H1 (cell line): Measurements from ENCODE around the gene TXNDC5. TPM values are rescaled to one million over a fixed set of nuclear protein-coding genes. Genes with fewer than 3 reads are reported as not detected.

Experiments
- CTCF ChIA-PET: fragments of 300-600 bp; sonication (Branson Sonifier 250); formaldehyde crosslinking; loops from one replicate; lab custom pipeline; 2021; ENCODE audit not compliant: partially characterized antibody; lab: Charles Lee
- POLR2A ChIA-PET: fragments of 300-600 bp; sonication (Branson Sonifier 250); formaldehyde crosslinking; loops from one replicate; lab custom pipeline; 2021; ENCODE audit warnings: inconsistent platforms; ENCODE audit not compliant: partially characterized antibody; lab: Charles Lee
- DNase-seq, 2 experiments: peaks; one replicate each; pipeline versions ENCODE4 v3.0.0 to v3.0.0-alpha.2; 2010 to 2022; ENCODE audit warnings: low spot score in 2 of 2, low read depth in 1 of 2, mixed read lengths in 1 of 2
- FAIRE-seq: peaks from 2 replicates; lab custom pipeline; 2011; peaks lifted over from hg19 to GRCh38; lab: Jason Lieb, UNC
- H2AFZ ChIP-seq: 2 replicates; pipeline ENCODE4 v1.8.1; 2012; ENCODE audit warnings: low read length, inconsistent platforms
- H2AK5ac ChIP-seq: 2 replicates; pipeline ENCODE4 v1.6.1; 2013; ENCODE audit warnings: low read depth, low read length
- H2BK120ac ChIP-seq: replicated peaks from 2 replicates; pipeline ENCODE3; 2013; ENCODE audit warnings: low read depth, low read length, inconsistent platforms
- H2BK12ac ChIP-seq: 2 replicates; pipeline ENCODE4 v1.6.1; 2013; ENCODE audit warnings: low read depth, low read length
- H2BK15ac ChIP-seq: 2 replicates; pipeline ENCODE4 v1.6.1; 2013; ENCODE audit warnings: low read length
- H2BK20ac ChIP-seq: 2 replicates; pipeline ENCODE4 v1.6.1; 2013; ENCODE audit warnings: low read length
- H2BK5ac ChIP-seq: 2 replicates; pipeline ENCODE4 v1.6.1; 2013; ENCODE audit warnings: low read depth, low read length
- H3K14ac ChIP-seq: 2 replicates; pipeline ENCODE4 v1.6.1; 2013; ENCODE audit warnings: inconsistent platforms; ENCODE audit not compliant: insufficient read length
- H3K18ac ChIP-seq: 2 replicates; pipeline ENCODE4 v1.6.1; 2013; ENCODE audit warnings: low read length; ENCODE audit errors: extremely low read depth
- H3K23ac ChIP-seq: 2 replicates; pipeline ENCODE4 v1.6.1; 2013; ENCODE audit warnings: inconsistent platforms; ENCODE audit not compliant: insufficient read length
- H3K23me2 ChIP-seq: 2 replicates; pipeline ENCODE4 v1.6.1; 2013; ENCODE audit warnings: low read depth, low read length
- H3K27ac ChIP-seq: 2 replicates; pipeline ENCODE4 v1.6.1; 2011; ENCODE audit warnings: low read depth, low read length, inconsistent platforms
- H3K27me3 ChIP-seq, 4 experiments: replicated peaks in 1 of 4; 1 replicate in 1 of 4; 2 replicates in 3 of 4; pipeline versions ENCODE4 v1.6.1 to v1.8.1; 2011 to 2013; ENCODE audit warnings: low read length in 3 of 4, mild to moderate bottlenecking in 3 of 4, inconsistent platforms in 2 of 4, mixed read lengths in 2 of 4, moderate library complexity in 1 of 4; ENCODE audit not compliant: control insufficient read depth in 3 of 4, insufficient read depth in 3 of 4; ENCODE audit errors: extremely low read depth in 1 of 4
- H3K36me3 ChIP-seq, 4 experiments: 2 replicates each; pipeline versions ENCODE4 v1.6.1 to v1.8.1; 2011 to 2013; ENCODE audit warnings: mild to moderate bottlenecking in 4 of 4, low read length in 3 of 4, moderate library complexity in 2 of 4, control low read depth in 1 of 4, inconsistent platforms in 1 of 4; ENCODE audit not compliant: insufficient read depth in 4 of 4, control insufficient read depth in 2 of 4
- H3K4ac ChIP-seq: replicated peaks from 2 replicates; pipeline ENCODE3; 2013; ENCODE audit warnings: low read length, low read depth, mixed read lengths, inconsistent platforms; ENCODE audit not compliant: insufficient read length
- H3K4me1 ChIP-seq, 4 experiments: replicated peaks in 1 of 4; 1 replicate in 1 of 4; 2 replicates in 3 of 4; pipeline versions ENCODE4 v1.6.1 to v1.8.1; 2011 to 2013; ENCODE audit warnings: low read length in 3 of 4, inconsistent platforms in 2 of 4, mixed read lengths in 1 of 4; ENCODE audit not compliant: insufficient read depth in 4 of 4, control insufficient read depth in 3 of 4
- H3K4me2 ChIP-seq, 2 experiments: 2 replicates each; pipeline versions ENCODE4 v1.6.1 to v1.8.1; 2011 to 2013; ENCODE audit warnings: low read depth in 2 of 2, low read length in 2 of 2, control low read depth in 1 of 2, inconsistent platforms in 1 of 2, mild to moderate bottlenecking in 1 of 2; ENCODE audit not compliant: insufficient read depth in 1 of 2
- H3K4me3 ChIP-seq, 4 experiments: fragments of 200-600, 300-600 bp in 1 of 4; sonication (generic), shearing (Covaris generic), sonication (Bioruptor Twin) in 1 of 4; 2 replicates each; pipeline versions ENCODE4 v1.5.1 to v1.8.1; 2011 to 2016; ENCODE audit warnings: low read length in 4 of 4, low read depth in 3 of 4, control low read depth in 2 of 4, inconsistent platforms in 2 of 4, mild to moderate bottlenecking in 2 of 4, mixed read lengths in 1 of 4, moderate library complexity in 1 of 4; ENCODE audit not compliant: insufficient read depth in 2 of 4; ENCODE audit errors: extremely low read depth in 1 of 4
- H3K56ac ChIP-seq: replicated peaks from 2 replicates; pipeline ENCODE3; 2013; ENCODE audit warnings: low read depth, mild to moderate bottlenecking, mixed read lengths, low read length, inconsistent platforms; ENCODE audit not compliant: insufficient read length
- H3K79me1 ChIP-seq: 2 replicates; pipeline ENCODE4 v1.6.1; 2013; ENCODE audit warnings: low read depth, low read length, control low read depth
- H3K79me2 ChIP-seq, 2 experiments: 2 replicates each; pipeline versions ENCODE4 v1.6.1 to v1.8.1; 2012 to 2013; ENCODE audit warnings: low read length in 2 of 2, mild to moderate bottlenecking in 2 of 2, inconsistent platforms in 1 of 2; ENCODE audit not compliant: insufficient read depth in 2 of 2, control insufficient read depth in 1 of 2
- H3K9ac ChIP-seq, 4 experiments: replicated peaks in 1 of 4; 1 replicate in 1 of 4; 2 replicates in 3 of 4; pipeline versions ENCODE4 v1.6.1 to v1.8.1; 2011 to 2013; ENCODE audit warnings: low read depth in 3 of 4, low read length in 3 of 4, control low read depth in 2 of 4, mild to moderate bottlenecking in 2 of 4, moderate library complexity in 2 of 4, inconsistent platforms in 1 of 4; ENCODE audit errors: extremely low read depth in 1 of 4
- H3K9me3 ChIP-seq, 2 experiments: 2 replicates each; pipeline versions ENCODE4 v1.6.1 to v1.8.1; 2012 to 2013; ENCODE audit warnings: mild to moderate bottlenecking in 2 of 2, moderate library complexity in 2 of 2, control low read depth in 1 of 2, inconsistent platforms in 1 of 2, low read depth in 1 of 2, low read length in 1 of 2, mixed read lengths in 1 of 2; ENCODE audit not compliant: insufficient read depth in 2 of 2
- H4K20me1 ChIP-seq, 2 experiments: replicated peaks in 1 of 2; 2 replicates each; pipeline versions ENCODE3 to v1.8.1; 2011 to 2013; ENCODE audit warnings: inconsistent platforms in 2 of 2, low read length in 2 of 2, mild to moderate bottlenecking in 1 of 2; ENCODE audit not compliant: insufficient read depth in 2 of 2, control insufficient read depth in 1 of 2
- H4K5ac ChIP-seq: 2 replicates; pipeline ENCODE4 v1.6.1; 2013; ENCODE audit warnings: low read length, low read depth, mixed read lengths, inconsistent platforms; ENCODE audit not compliant: insufficient read length
- H4K8ac ChIP-seq: 2 replicates; pipeline ENCODE4 v1.8.0; 2013; ENCODE audit warnings: mild to moderate bottlenecking, moderate library complexity, low read length, inconsistent platforms; ENCODE audit not compliant: insufficient read depth; ENCODE audit errors: extremely low read depth
- H4K91ac ChIP-seq: replicated peaks from 2 replicates; pipeline ENCODE3; 2013; ENCODE audit warnings: low read length, mixed read lengths, inconsistent platforms; ENCODE audit not compliant: insufficient read length
- CBX5 ChIP-seq: fragments of 300-800, 300-1000 bp; sonication (generic); IDR thresholded peaks from 2 replicates; pipeline ENCODE4 v1.7.1; 2016; ENCODE audit warnings: antibody characterized with exemption, low read length, low read depth
- CREB1 ChIP-seq: IDR thresholded peaks from 2 replicates; pipeline ENCODE4 v1.6.1; 2012; ENCODE audit warnings: inconsistent platforms
- E2F6 ChIP-seq: IDR thresholded peaks from 2 replicates; pipeline ENCODE4 v1.6.1; 2012; ENCODE audit warnings: inconsistent platforms
- JUND ChIP-seq: IDR thresholded peaks from 2 replicates; pipeline ENCODE4 v1.6.1; 2011; ENCODE audit warnings: mild to moderate bottlenecking, improper control_type of control experiment, low read length
- RNF2 ChIP-seq: fragments of 200-900, 300-1000 bp; sonication (generic); IDR thresholded peaks from 2 replicates; pipeline ENCODE4 v1.7.1; 2016; ENCODE audit warnings: borderline replicate concordance, low read depth, mild to moderate bottlenecking, antibody characterized with exemption, low read length; ENCODE audit not compliant: poor library complexity, severe bottlenecking; ENCODE audit errors: missing control alignments
- TEAD4 ChIP-seq: IDR thresholded peaks from 2 replicates; pipeline ENCODE4 v1.6.1; 2012; ENCODE audit warnings: low read depth, low read length, inconsistent platforms, mixed read lengths
- WGBS, 2 experiments: shearing (Covaris generic) in 1 of 2; methylation state at CpG; one replicate each; pipeline versions ENCODE4 v1.1.6 to v1.1.7; 2013 to 2015; ENCODE audit warnings: low lambda C conversion rate in 2 of 2, mixed read lengths in 2 of 2, inconsistent platforms in 1 of 2, low coverage in 1 of 2, missing lambda C conversion rate in 1 of 2; ENCODE audit not compliant: insufficient replicate concordance in 2 of 2, insufficient coverage in 1 of 2, insufficient read length in 1 of 2; ENCODE audit errors: extremely low coverage in 1 of 2, missing lambda C conversion rate in 1 of 2; 5-methylcytosine and 5-hydroxymethylcytosine counted together
- polyA plus RNA-seq, 7 experiments: library from polyadenylated mRNA; depleted of rRNA in 3 of 7; stranded (reverse) in 5 of 7; unstranded in 2 of 7; fragments of >200 nt in 5 of 7; fragments of 200-250 nt in 2 of 7; gene quantifications; 1 replicate in 5 of 7; 2 replicates in 1 of 7; 4 replicates in 1 of 7; pipeline versions ENCODE4 v1.2.1 to v1.2.3, GENCODE V29; 2011 to 2013; ENCODE audit warnings: missing spikeins in 2 of 7, mixed read lengths in 2 of 7
- total RNA-seq: library from RNA; stranded (reverse); fragmentation: NEBNext Ultra II Directional; extraction: Animal tissue kit (Norgen Biotek cat#: 25700); gene quantifications from 2 replicates; pipeline ENCODE4 v1.2.1, GENCODE V29; 2021

TXNDC5 gene
- total and polyA plus RNA-seq, 2 of the 8 experiments (the other 6 are each of a cell fraction or from before 2014, with no cell fraction given): 114 to 172 TPM

- Histone ChIP-seq H4K8ac (no peak overlapping the region), H2AFZ (no peak overlapping the region), H3K4me2 (no peak overlapping the region), H4K5ac (no peak overlapping the region), H3K14ac (no peak overlapping the region), H3K27ac (no peak overlapping the region), H3K9ac (no peak overlapping the region; a peak in 1 of 7 replicates), H3K4me1 (no peaks in the 10 kb centered on the region), H3K4ac (no peak overlapping the region), H3K79me2 (no peaks in the 10 kb centered on the region), H3K23me2 (no peaks in the 10 kb centered on the region), H4K91ac (no peak overlapping the region), H3K79me1 (no peaks in the 10 kb centered on the region), H3K23ac (no peak overlapping the region), H3K27me3 (no peaks in the 10 kb centered on the region), H2BK20ac (no peak overlapping the region), H2BK5ac (no peak overlapping the region), H2AK5ac (no peak overlapping the region), H3K56ac (no peak overlapping the region), H2BK15ac (no peak overlapping the region), H2BK120ac (no peak overlapping the region), H3K4me3 (no peak overlapping the region), H2BK12ac (no peak overlapping the region), H3K36me3 (peaks cover 41 to 82% (median 75%) of the 10 kb centered on the region in 4 experiments), H3K9me3 (no peaks in the 10 kb centered on the region), H3K18ac (no peak overlapping the region), H4K20me1 (peaks cover 2 to 7% of the 10 kb centered on the region in 2 experiments)
- CTCF ChIA-PET: interaction anchor here (0.7 to 1.1 kb wide), 4 partner anchors 10 to 196 kb away, joined by 3 to 4 read pairs (median 3); no protein-coding TSS in a partner anchor
- no peak for DNase-seq
- POLR2A ChIA-PET: no interaction called here
- 90% methylated on average over 13 of the region's 13 CpGs; no CpG with 5 or more reads in 1 of the 2 experiments for WGBS, 2 experiments
- FAIRE-seq: no peak
- TF ChIP-seq CBX5 (no peak), E2F6 (no peak), TEAD4 (no peak), CREB1 (no peak), RNF2 (no peak), JUND (no peak)
- TF ChIP-seq, all 59 proteins: peak for 0
Observed at GRCh38 chr6:7894262-7895124, 16.1 kb downstream of the TXNDC5 start.
